ENCODE results near the gene OR6S1. TPM values are rescaled to one million over a fixed set of nuclear protein-coding genes. Genes with fewer than 3 reads are reported as not detected.
A peak's percentile ranks its signal among the peaks of the same experiment; 100 is the strongest.

The OR6S1 gene
- total and polyA plus RNA-seq, 4 donors, result not detected

DNA sequence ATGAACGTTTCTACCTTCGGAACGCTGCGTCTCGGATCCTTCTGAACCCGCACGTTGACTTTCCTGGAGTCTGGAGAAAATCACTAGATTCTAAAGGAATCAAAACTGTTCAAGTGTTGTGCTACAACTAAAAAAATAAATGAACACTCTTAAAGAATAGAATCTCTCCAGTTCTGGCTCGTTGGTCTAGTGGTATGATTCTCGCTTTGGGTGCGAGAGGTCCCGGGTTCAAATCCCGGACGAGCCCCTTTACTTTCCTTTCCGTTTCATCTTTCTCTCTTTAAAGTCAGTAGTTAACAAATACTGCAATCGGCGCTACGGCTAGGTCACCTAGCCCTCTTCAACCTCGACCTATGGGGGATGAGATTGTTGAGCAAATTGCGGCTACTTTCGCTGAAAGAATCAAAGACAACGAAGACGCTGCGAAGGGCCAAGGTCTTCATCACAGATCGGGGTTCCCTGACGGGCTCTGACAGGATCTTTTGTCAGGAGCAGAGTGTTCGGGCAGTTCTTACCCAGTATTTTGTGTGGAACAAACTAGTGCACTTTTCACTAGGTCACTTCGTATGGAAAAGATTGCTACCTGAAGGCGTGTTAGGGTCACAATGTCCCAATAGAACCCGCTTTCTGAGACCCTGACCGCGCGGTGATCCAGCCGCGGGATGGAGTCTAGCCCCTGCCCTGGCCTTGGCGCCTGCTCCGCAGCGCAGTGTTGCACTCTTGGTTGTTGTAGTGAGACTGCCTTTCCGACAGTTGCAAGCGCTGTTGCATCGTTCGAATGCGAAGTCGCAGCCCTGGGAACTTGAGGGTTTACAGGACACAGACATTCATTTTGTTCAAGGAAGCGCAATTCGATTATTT, 8.4 kb downstream of the OR6S1 start:
- WGBS, result 8% methylated on average over 45 of the region's 45 CpGs
- Histone ChIP-seq H3K27me3 (ENCODE audit: control insufficient read depth in 4 of 4, insufficient read depth in 4 of 4, low read length in 3 of 4) (peaks cover 0 to 25% (median 12%) of the 10 kb centered on the region in 4 donors), H3K9ac (ENCODE audit: low read depth in 1 of 2, low read length in 2 of 2) (no peak overlapping the region), H3K4me3 (ENCODE audit: low read depth in 1 of 3, low read length in 3 of 3) (no peak overlapping the region), H3K4me1 (ENCODE audit: control insufficient read depth in 4 of 4, insufficient read depth in 4 of 4, low read length in 3 of 4) (peaks cover 3 to 11% (median 6%) of the 10 kb centered on the region in 4 donors), H3K9me3 (ENCODE audit: control insufficient read depth in 4 of 4, low read length in 3 of 4) (peaks cover 0 to 2% (median 0%) of the 10 kb centered on the region in 4 donors), H3K27ac (ENCODE audit: low read depth in 1 of 2, low read length in 2 of 2) (no peak overlapping the region), H3K36me3 (ENCODE audit: control insufficient read depth in 4 of 4, insufficient read depth in 3 of 4, low read depth in 1 of 4, low read length in 3 of 4) (no peaks in the 10 kb centered on the region)
- TF ChIP-seq YY1 (IDR thresholded peaks at IDR 0.05), result no peak
- TF ChIP-seq, protein P1, sequence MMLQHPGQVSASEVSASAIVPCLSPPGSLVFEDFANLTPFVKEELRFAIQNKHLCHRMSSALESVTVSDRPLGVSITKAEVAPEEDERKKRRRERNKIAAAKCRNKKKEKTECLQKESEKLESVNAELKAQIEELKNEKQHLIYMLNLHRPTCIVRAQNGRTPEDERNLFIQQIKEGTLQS (IDR thresholded peaks at IDR 0.05), result peak; percentile 93
- no peak for DNase-seq (ENCODE audit: low spot score)

DNA sequence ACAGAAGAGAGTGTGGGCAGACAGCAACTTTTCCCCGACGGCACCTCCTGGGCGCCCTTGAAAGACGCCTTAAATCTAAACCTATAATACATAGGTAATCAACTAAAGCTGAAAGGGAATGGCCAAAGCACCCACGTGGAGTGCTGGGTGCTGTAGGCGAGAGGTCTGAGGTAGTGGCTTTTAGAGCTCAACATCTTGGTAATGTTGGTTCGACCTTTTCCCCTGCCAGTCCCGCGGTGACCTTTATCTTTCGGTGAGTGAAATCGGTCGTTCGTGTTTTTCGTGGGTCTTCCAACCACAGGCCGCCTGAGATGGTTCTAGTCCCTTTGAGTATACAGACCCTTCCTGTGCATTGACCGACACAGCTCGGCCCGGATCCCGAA, 9.1 kb downstream of the OR6S1 start:
- no peak for DNase-seq (ENCODE audit: low spot score)
- H3K9ac ChIP-seq (ENCODE audit: low read depth in 1 of 2, low read length in 2 of 2), result no peak overlapping the region
- H3K27ac ChIP-seq (ENCODE audit: low read depth in 1 of 2, low read length in 2 of 2), result no peak overlapping the region
- TF ChIP-seq FOXA2 (IDR thresholded peaks at IDR 0.05) (no peak), GABPA (IDR thresholded peaks at IDR 0.05 in 1 of 2, conservative IDR thresholded peaks at IDR 0.05 in 1 of 2) (no peak), HNF4G (IDR thresholded peaks at IDR 0.05) (no peak)
- TF ChIP-seq, protein P2, sequence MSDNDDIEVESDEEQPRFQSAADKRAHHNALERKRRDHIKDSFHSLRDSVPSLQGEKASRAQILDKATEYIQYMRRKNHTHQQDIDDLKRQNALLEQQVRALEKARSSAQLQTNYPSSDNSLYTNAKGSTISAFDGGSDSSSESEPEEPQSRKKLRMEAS (IDR thresholded peaks at IDR 0.05), result no peak
- H3K9me3 ChIP-seq (ENCODE audit: control insufficient read depth in 4 of 4, low read length in 3 of 4), result peaks cover 0 to 2% (median 0%) of the 10 kb centered on the region in 4 donors
- H3K36me3 ChIP-seq (ENCODE audit: control insufficient read depth in 4 of 4, insufficient read depth in 3 of 4, low read depth in 1 of 4, low read length in 3 of 4), result no peaks in the 10 kb centered on the region
- 3% methylated on average over 19 of the region's 19 CpGs for WGBS
- peaks cover 0 to 25% (median 12%) of the 10 kb centered on the region in 4 donors for H3K27me3 ChIP-seq (ENCODE audit: control insufficient read depth in 4 of 4, insufficient read depth in 4 of 4, low read length in 3 of 4)
- peaks cover 3 to 11% (median 6%) of the 10 kb centered on the region in 4 donors for H3K4me1 ChIP-seq (ENCODE audit: control insufficient read depth in 4 of 4, insufficient read depth in 4 of 4, low read length in 3 of 4)
- H3K4me3 ChIP-seq (ENCODE audit: low read depth in 1 of 3, low read length in 3 of 3), result peak overlapping the region in 1 of 3 donors; percentile 12

DNA sequence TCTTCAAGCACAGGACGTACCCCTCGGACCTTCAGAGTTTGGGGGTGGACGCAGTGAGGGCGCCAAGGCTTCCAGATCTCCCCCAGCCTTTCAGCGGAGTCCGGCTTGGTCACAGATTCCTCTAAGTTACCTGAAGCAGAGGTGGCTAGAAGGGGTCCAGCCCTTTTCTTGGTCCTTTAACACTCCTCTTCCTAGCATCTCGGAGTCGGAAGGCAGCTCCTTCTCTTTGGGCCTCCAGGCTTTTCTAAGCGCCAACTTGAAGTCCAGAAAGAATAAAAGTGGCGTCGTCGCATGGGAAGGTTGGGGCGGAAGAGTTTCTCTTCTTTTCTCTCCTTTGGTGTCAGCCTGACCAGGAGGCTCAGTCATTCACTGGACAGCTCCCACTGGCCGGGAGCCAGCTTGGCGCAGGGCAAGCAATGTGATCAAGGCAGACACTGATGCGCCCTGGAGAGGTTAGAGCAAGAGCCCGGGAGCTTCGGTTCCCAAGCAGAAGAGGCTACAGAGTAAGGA, 9.6 kb downstream of the OR6S1 start:
- TF ChIP-seq, protein P3, sequence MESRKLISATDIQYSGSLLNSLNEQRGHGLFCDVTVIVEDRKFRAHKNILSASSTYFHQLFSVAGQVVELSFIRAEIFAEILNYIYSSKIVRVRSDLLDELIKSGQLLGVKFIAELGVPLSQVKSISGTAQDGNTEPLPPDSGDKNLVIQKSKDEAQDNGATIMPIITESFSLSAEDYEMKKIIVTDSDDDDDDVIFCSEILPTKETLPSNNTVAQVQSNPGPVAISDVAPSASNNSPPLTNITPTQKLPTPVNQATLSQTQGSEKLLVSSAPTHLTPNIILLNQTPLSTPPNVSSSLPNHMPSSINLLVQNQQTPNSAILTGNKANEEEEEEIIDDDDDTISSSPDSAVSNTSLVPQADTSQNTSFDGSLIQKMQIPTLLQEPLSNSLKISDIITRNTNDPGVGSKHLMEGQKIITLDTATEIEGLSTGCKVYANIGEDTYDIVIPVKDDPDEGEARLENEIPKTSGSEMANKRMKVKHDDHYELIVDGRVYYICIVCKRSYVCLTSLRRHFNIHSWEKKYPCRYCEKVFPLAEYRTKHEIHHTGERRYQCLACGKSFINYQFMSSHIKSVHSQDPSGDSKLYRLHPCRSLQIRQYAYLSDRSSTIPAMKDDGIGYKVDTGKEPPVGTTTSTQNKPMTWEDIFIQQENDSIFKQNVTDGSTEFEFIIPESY (IDR thresholded peaks at IDR 0.05), result no peak
- TF ChIP-seq RAD21 (IDR thresholded peaks at IDR 0.05), result no peak
- TF ChIP-seq, protein P4, sequence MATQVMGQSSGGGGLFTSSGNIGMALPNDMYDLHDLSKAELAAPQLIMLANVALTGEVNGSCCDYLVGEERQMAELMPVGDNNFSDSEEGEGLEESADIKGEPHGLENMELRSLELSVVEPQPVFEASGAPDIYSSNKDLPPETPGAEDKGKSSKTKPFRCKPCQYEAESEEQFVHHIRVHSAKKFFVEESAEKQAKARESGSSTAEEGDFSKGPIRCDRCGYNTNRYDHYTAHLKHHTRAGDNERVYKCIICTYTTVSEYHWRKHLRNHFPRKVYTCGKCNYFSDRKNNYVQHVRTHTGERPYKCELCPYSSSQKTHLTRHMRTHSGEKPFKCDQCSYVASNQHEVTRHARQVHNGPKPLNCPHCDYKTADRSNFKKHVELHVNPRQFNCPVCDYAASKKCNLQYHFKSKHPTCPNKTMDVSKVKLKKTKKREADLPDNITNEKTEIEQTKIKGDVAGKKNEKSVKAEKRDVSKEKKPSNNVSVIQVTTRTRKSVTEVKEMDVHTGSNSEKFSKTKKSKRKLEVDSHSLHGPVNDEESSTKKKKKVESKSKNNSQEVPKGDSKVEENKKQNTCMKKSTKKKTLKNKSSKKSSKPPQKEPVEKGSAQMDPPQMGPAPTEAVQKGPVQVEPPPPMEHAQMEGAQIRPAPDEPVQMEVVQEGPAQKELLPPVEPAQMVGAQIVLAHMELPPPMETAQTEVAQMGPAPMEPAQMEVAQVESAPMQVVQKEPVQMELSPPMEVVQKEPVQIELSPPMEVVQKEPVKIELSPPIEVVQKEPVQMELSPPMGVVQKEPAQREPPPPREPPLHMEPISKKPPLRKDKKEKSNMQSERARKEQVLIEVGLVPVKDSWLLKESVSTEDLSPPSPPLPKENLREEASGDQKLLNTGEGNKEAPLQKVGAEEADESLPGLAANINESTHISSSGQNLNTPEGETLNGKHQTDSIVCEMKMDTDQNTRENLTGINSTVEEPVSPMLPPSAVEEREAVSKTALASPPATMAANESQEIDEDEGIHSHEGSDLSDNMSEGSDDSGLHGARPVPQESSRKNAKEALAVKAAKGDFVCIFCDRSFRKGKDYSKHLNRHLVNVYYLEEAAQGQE (IDR thresholded peaks at IDR 0.05), result peak; percentile 95
- TF ChIP-seq, protein P5, sequence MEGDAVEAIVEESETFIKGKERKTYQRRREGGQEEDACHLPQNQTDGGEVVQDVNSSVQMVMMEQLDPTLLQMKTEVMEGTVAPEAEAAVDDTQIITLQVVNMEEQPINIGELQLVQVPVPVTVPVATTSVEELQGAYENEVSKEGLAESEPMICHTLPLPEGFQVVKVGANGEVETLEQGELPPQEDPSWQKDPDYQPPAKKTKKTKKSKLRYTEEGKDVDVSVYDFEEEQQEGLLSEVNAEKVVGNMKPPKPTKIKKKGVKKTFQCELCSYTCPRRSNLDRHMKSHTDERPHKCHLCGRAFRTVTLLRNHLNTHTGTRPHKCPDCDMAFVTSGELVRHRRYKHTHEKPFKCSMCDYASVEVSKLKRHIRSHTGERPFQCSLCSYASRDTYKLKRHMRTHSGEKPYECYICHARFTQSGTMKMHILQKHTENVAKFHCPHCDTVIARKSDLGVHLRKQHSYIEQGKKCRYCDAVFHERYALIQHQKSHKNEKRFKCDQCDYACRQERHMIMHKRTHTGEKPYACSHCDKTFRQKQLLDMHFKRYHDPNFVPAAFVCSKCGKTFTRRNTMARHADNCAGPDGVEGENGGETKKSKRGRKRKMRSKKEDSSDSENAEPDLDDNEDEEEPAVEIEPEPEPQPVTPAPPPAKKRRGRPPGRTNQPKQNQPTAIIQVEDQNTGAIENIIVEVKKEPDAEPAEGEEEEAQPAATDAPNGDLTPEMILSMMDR (IDR thresholded peaks at IDR 0.05; ENCODE audit: low read depth, low read length, missing input control), result no peak
- Histone ChIP-seq H3K36me3 (ENCODE audit: control insufficient read depth in 4 of 4, insufficient read depth in 3 of 4, low read depth in 1 of 4, low read length in 3 of 4) (no peaks in the 10 kb centered on the region), H3K27me3 (ENCODE audit: control insufficient read depth in 4 of 4, insufficient read depth in 4 of 4, low read length in 3 of 4) (peaks cover 0 to 25% (median 12%) of the 10 kb centered on the region in 4 donors), H3K9me3 (ENCODE audit: control insufficient read depth in 4 of 4, low read length in 3 of 4) (peaks cover 0 to 2% (median 0%) of the 10 kb centered on the region in 4 donors), H3K27ac (ENCODE audit: low read depth in 1 of 2, low read length in 2 of 2) (no peak overlapping the region), H3K4me1 (ENCODE audit: control insufficient read depth in 4 of 4, insufficient read depth in 4 of 4, low read length in 3 of 4) (peaks cover 3 to 11% (median 6%) of the 10 kb centered on the region in 4 donors), H3K4me3 (ENCODE audit: low read depth in 1 of 3, low read length in 3 of 3) (no peak overlapping the region), H3K9ac (ENCODE audit: low read depth in 1 of 2, low read length in 2 of 2) (no peak overlapping the region)
- WGBS, result 4% methylated on average over 18 of the region's 18 CpGs
- DNase-seq (ENCODE audit: low spot score), result no peak
